GM19025 (cell line): ENCODE data around the gene ITPRIPL2.

Source experiments
- ATAC-seq: cut with Tn5 transposase; IDR thresholded peaks from one replicate; pipeline ENCODE4 v1.9.1; 2021; ENCODE audit warnings: mild to moderate bottlenecking, low read depth, moderate library complexity; ENCODE audit not compliant: unreplicated experiment

The ITPRIPL2 gene

DNA sequence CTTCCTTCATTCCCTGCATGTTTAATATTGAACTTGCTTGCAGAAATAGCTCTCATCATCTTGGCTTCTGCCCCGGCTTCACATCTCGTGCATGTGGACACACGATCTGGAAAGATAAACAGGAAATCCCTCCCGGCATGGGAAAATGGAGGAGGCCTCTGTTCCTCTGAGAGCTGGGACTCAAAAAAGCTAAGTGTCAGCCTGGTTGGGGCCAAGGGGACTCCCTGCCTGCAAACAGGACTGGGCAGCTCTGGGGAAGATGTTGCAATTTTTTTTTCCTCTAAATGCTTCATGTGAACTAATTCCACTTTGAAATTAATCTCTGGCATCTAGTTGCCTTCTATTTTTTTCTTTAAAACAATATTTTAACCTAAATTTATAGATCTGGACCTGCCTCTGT, 24.8 kb downstream of the ITPRIPL2 start:
- ATAC-seq, result no peak

DNA sequence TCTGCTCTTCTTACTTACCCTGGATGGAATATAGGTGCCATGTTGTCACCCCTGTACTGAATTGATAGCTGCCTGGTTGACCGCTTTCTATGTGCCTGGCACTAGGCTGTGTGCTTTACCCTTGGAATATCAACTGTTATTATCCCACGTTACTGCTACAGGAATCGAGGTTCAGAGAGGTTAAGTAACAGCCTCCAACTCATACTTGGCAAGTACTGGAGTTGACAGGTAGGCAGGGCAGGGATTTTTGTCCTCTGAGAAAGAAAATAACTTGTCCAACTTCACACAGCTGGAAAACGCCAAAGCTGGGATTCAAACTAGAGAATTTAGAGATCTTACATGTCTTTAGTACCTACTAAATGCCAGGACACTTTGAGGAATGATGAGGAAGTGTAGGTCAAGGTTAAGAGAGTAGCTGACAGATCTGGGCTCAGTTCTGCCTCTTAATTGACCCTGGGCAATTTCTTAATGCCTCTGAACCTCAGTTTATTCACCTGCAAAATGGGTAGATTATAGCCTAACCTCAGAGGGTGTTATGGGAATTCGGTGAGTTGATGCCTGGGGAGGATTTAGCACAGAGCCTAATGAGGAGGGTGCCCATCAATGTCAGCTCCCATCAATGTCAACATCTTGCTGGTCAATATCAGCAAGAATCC, 25.8 kb downstream of the ITPRIPL2 start:
- no peak for ATAC-seq

DNA sequence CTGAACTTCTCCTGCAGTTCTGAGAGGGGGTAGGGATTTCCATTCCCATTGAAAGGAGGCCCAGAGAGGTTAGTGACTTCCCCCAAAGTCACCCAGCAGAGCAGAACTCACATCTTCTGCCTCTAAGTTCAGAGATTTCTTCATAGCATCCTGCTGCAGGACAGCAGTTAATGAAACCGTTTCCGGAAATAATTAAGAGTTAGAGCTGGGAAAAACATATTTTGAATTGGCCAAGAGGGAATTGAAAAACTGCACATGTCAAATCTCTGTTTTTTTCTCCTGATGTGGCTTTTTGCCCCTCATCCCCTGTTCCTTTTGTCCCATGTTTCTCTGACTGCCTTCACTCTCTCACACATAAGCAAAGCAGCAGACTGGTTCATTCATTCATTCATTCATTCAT, 26.6 kb downstream of the ITPRIPL2 start:
- no peak for ATAC-seq

DNA sequence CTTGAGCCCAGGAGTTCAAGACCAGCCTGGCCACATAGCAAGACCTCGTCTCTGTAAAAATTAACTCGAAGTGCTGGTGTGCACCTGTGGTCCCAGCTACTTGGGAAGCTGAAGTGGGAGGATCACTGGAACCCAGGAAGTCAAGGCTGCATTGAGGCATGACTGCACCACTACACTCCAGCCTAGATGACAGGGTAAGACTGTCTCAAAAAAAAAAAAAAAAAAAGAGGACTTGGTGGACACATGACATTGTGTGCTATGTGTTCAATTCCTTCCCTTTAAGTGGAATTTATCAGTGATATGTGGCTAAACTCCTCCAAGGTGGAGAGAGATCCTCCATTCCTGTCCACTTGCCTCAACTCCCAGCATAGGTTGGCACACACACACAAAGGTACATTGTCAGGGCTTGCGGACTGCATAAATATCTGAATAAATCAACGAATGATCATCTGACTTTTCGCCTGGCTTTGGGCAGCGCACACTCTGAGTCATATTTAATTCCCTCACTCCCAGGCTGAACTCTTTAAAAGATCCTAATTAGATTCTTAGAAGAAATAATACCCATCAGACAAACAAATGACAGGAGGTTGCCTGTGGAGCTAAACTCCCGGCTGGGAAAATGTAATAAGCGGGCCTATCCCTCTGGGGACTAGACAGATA, 29.3 kb downstream of the ITPRIPL2 start:
- no peak for ATAC-seq

DNA sequence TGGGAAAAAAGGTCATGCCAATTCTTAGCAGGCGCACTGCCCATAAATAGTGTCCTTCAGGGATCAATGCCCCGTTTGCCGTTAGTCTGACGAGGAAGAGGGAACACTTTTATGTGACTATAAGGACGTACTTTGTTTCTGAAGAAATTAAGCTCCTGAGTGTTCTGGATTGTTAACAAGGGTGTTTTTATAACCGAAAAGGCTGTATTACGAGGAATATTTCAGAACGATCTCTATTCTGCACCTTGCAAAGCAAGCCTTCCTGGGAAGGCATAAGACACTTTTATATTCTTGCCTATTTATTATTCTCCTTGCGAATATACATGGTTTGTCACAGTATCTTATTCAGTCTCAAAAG, 29.8 kb downstream of the ITPRIPL2 start:
- no peak for ATAC-seq

DNA sequence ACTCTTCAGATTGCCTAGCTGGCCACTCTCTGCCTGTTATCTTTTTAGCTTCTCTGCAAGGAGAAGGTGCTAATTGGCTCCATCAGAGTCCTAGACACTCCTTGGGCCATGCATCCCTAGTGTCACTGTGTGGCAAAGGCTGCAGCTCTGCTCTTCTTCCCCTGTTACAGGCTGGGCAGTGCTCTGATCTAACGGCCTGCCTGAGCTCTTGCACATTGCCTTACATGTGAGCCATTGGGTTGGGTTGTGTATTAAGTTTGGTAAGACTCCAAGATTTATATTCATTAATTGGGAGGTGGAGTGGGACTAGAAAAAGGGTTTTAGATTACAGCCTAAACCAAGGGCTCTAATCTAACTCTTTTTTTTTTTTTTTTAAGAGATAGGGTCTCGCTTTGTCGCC, 31.2 kb downstream of the ITPRIPL2 start:
- ATAC-seq, result no peak

DNA sequence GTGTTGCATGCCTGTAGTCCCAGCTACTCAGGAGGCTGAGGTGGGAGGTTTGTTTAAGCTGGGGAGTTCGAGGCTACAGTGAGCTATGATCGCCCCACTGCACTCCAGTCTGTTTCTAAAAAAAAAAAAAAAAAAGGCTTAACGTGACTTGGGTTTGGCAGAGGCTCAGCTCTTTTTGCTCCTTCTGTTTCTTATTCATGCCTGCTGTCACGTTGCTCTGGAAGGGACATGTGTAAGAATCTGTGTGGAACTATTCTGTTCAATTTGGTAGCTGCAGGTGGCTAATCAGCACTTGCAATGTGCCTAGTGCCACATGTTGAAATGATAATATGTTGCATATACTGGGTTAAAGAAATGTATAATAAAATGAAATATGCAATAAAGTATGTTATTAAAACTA, 33.4 kb downstream of the ITPRIPL2 start:
- ATAC-seq, result no peak

DNA sequence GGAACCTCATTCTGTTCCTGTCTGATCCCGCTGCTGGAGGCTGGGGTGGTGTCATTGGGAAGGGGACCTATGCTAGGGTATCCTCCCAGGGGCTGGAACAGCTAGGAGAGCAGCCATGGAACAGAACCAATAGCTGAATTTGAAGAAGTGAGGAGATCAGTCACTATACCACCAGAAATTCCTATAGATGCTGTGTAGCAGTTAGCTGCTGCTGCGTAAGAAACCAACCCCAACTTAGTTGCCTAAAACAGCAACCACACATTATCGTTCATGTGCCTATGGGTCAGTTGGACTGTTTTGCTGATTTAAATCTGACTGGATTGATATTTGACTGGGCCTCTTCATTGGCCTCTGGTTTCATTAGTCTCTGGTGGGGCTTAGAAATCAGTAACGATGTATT, 33.9 kb downstream of the ITPRIPL2 start:
- no peak for ATAC-seq

DNA sequence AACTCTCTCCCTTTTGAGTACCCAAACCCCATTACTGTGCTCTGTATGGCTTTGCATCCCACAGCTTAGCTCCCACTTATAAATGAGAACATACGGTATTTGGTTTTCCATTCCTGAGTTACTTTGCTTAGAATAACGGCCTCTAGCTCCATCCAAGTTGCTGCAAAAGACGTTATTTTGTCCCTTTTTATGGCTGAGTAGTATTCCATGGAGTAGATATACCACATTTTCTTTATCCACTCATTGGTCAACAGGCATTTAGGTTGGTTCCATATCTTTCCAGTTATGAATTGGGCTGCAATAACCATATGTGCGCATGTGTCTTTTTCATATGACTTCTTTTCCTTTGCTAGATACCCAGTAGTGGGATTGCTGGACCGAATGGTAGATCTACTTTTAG, 34.4 kb downstream of the ITPRIPL2 start:
- no peak for ATAC-seq

DNA sequence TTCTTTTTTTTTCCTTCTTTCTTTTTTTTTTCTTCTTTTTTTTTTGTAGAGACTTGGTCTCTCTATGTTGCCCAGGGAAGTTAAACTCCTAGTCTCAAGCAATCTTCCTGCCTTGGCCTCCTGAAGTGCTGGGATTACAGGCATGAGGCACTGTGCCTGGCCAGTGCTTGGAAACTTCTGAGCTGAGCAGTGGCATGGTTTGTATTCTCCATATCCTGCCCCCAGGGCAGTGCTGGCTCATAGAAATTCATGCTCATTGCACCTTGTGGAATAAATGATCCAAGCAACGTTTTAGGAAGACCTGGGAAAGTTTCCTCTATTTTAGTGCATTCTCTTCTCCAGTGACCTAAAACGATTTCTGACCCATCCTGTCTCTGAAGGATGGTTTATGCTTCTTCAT, 37.5 kb downstream of the ITPRIPL2 start:
- no peak for ATAC-seq

DNA sequence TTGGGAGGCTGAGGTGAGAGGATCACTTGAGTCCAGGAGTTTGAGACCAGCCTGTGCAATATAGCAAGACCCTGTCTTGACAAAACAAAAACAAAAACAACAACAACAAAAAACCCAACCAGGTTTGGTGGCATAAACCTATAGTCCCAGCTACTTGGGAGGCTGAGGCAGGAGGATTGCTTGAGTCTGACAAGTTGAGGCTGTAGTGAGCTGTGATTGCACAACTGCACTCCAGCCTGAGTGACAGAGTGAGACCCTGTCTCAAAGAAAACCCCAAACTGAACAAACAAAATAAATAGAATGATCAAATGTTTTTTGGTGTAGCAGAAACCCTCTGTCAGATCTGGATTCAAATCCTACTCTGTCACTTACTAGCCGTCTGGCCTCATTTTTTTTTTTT, 38.3 kb downstream of the ITPRIPL2 start:
- no peak for ATAC-seq

DNA sequence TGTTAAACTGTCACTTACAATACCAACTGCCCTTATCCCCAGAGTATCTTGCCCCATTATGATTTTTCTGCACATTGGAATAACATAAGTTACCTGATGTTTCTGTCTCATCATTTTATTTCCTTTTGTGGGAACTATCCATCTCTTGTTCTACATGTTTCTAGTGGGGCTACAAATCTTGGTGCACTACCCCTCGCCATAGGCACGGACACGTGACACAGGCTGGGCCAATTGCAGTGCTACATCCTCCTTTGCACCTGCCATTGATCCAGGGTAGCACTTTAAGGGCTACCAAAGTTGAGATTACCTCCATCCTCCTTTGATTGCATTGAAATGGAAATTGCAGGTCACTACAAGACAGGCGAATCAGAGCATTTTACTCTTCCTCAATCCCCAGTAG, 40.1 kb downstream of the ITPRIPL2 start:
- ATAC-seq, result no peak

DNA sequence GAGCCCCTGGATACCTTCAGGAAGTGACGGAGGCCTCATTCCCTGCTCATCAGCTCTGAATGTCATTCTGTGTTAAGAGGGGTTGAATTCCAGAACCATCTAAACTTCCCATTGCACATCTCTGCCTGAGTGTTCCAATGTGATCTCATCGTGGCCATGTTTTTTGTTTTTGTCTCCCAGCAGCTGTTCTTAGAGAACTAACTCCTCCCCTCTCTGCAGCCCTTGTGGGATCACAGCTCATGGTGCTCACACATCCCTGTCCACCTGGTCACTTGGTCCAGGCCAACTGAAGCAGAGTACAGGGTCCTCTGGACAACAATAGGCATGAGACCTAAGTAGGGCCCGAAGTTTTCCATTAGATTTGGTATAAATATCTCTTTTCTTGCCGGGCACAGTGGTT, 48.3 kb downstream of the ITPRIPL2 start:
- no peak for ATAC-seq

DNA sequence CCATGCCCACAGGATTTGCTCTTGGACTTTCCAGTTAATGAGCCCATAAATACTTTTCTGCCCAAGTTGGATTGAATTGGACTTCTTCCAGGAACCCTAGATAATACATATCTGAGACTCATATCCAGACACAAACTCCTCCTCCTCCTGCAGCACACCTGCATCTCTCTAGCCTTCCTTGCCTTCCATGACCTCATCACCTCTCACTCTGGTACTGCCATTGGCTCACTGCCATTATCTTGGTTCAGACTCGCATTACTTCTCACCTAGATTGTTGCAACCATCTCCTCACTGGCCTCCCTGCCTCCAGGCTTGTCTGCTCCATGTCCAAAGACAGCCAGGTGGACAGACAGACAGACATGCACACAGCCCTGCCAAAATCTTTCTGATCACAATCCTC, 49.5 kb downstream of the ITPRIPL2 start:
- ATAC-seq, result no peak

DNA sequence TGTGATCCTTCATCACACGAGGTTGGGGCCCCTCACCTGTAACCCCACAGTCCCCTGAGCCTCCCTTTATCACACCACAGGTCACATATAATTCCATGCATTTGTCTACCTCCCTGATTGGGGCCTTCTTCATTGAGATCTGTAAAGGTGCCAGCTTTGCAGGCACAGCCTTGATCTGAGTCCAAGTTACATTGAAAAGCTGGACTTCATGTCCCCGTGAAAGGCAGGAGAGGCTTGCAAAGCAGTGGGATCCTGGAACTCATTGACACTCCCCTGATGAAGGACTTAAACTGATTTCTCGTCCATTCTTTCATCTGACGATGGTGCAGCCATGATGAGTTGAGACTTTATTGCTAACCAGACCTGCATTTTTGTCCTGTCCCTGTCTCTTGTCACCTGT, 50.5 kb downstream of the ITPRIPL2 start:
- ATAC-seq, result no peak

DNA sequence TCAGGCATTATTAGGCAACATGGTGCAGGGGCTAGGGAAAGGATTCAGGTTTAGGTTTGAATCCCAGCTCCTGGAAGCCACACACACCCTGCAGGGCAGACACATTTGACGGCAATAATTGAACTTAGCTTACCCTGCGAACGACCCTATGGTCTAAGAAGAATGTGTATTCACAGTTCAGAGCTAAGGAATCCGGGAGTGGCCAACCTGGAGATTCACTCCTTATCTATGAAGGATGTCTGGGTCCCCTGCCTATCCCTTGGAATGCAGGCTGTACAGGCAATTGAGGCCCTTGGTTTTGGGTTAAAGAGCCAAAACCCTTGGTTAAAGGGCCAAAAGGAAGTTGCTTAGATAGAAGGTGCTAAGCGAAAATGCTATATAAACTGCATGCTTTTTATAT, 51.3 kb downstream of the ITPRIPL2 start:
- no peak for ATAC-seq

DNA sequence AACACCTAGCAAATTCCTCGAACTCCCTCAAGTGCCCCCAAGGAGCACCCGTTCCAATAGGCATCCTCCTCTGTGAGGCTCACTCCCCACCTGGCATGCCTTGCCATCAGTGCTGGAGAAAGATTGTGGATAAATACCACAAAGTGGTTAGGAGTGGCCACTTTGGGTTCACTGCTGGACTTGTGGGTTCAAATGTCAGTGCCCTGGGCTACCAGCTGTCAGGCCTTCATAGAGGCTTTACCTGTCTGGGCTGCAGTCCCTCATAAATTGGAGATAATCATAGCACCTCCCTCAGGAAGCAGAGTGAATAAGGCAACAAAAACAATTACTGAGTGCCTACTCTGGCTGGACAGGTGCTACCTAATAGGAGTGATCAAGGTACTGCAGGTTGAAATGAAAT, 52.7 kb downstream of the ITPRIPL2 start:
- no peak for ATAC-seq

DNA sequence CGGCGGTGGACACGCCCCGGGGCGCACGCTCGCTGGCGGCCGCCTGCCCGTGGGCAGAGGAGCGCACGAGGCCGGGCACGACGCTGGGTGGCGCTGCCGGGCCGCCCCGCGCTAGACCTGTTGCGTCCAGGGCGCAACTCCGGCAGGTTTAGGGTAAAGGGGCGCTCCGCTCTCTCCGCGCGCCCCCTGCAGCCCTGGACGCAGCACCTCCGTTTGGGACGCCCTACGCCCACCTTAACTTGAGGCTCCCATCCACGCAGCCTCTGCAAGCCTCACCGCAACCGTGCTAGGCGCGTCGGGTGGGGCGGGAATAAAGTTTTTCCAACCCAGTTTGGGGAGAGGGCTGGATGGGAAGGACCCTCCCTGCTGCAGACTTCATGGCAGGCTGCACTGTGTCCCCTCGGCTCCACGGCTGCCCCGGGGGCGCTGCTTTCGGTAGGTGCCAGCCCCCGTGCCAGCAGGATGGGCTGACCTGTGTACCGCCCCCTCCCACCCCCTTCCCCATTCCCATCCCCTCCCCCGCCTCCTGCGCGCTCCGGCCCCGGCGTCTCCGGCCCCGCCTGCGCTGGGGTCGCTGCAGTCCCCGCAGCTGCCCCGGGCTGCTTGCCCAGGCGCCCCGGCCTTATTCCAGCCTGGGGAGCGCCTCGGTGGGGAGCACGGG, 54.1 kb downstream of the ITPRIPL2 start, which contains the start of gene SYT17:
Gene SYT17 (plus strand): TSS at position 531 of the 661 bp plus-strand sequence. CDS start 407 bp downstream, outside the sequence.
- no peak for ATAC-seq

DNA sequence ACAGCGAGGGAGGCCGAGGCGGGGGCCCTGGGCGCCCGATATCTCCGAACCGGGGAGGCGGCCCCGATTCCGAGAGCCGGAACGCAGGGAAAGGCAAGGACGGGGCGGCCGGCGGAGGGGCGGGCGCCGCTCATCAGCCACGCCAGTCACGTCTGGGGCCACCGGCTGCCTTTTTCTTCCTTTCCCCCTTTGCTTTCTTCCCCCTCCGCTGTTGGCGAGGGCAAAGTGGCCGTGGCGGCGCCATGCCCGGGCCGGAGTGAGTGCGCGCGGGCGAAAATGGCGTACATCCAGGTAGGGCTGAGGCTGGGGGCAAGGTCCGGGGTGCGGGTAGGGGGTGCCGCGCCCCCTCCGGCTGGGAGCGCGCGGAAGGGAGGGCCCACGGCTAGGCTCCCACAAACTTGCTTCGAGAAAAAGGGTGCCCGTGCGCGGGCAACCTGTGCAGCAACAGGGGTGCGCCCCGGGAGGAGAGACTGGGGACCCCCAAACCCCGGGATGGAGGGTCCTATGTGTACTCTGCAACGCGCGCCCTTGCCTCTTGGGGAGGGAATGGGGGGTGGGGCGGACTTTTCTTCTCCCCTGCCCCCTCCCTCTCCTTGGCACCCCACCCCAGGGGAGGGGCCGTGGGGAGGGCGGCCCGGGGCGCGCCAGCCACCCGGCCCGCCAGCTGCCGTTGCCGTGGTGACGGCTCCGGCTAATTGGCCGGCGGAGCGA, 54.8 kb downstream of the ITPRIPL2 start:
- no peak for ATAC-seq

DNA sequence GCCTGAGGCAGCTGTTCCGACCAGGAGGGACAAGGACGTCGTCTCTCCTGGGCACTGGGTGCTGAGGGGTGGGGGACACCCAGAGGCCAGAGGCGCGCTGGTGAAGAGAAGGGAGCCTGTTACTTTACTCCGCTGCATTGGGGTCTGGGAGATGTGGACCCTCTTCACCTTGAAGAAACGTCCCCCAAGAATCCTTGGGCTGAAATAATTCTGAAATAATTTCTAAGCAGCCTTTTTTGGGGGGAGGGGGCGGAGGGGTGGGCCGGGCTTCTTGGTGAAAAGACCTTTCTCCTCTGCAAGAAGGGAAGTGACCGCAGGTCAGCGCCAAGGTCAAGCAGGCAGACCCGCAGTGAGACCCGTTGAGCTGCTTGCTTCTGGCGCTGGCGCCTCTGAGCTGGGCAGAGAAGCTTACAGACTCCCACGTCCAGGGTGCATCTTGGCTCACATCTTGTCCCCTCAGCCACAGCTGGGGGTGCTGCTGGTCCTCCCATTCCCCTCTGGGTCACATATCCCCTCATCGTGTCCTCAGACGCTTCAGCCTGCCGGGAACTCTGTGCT, 55.4 kb downstream of the ITPRIPL2 start:
- ATAC-seq, result no peak

DNA sequence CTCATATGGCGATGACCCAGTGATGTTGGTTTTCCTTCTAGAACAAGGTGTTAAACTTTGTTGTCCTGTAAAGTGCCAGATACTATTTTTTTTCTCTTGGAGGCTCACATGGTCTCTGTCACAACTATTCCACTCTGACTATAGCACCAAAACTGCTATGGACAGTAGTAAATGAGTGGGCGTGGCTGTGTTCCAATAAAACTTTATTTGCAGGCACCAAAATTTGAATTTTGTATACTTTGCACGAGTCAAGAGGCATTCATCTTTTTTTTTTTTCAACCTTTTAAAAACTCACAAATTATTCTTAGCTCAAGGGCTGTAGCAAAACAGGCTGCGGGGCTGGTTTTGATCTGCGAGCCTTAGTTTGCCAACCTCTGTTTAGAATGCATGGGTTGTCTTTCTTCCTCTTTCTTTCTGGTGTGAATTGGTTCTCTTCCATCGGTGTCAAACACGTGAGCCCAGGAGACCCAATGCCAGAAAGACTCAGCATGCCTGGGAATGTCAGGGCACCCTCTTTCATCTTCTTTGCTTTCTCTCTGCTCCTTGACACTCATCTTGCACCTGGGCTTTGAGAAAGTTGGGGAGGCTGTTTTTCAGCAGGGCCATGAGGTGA, 56.4 kb downstream of the ITPRIPL2 start:
- no peak for ATAC-seq
